Activated CD4-positive, alpha-beta T cell treated with anti-CD3 and anti-CD28 coated beads, Interleukin-2, amount 50 U/mL, for 4 hours (primary cell): ENCODE data around the gene AMDHD1.

Source experiments
- DNase-seq, 2 experiments: peaks; one replicate each; pipeline ENCODE4 v3.0.0-alpha.2; 2020

Gene AMDHD1

GRCh38 chr12:95943330-95943842 is at the start of gene AMDHD1:
AMDHD1 (plus strand) TSS chr12:95943331; CDS start chr12:95943399, 68 bp downstream.
- DNase-seq: peak; percentile 33 to 40

GRCh38 chr12:95896846-95897245 is 46.3 kb upstream of the AMDHD1 start:
- no peak for DNase-seq

- no peak for DNase-seq
These were observed 45.0 kb upstream of the AMDHD1 start for GRCh38 chr12:95898081-95898480.

- no peak for DNase-seq
These were observed 34.6 kb upstream of the AMDHD1 start for GRCh38 chr12:95908573-95908972.

- DNase-seq: no peak
These were observed 33.3 kb upstream of the AMDHD1 start for GRCh38 chr12:95909871-95910270.

- peak; percentile 17 to 29 for DNase-seq
These were observed 24.7 kb upstream of the AMDHD1 start for GRCh38 chr12:95918194-95918993.

- DNase-seq: no peak
These were observed 24.0 kb upstream of the AMDHD1 start for GRCh38 chr12:95919110-95919509.

GRCh38 chr12:95922231-95922630 is 20.9 kb upstream of the AMDHD1 start:
- no peak for DNase-seq

GRCh38 chr12:95940514-95940913 is 2.6 kb upstream of the AMDHD1 start:
- no peak for DNase-seq

- no peak for DNase-seq
These were observed 1.0 kb upstream of the AMDHD1 start for GRCh38 chr12:95942101-95942523.

GRCh38 chr12:95942524-95943329 is 404 bp upstream of the AMDHD1 start, which contains the start of gene CCDC38:
CCDC38 (minus strand) TSS chr12:95942614; CDS start chr12:95936509, 6,105 bp downstream.
- peak; percentile 74 to 77 for DNase-seq

GRCh38 chr12:95944108-95944704 is 1.1 kb downstream of the AMDHD1 start:
- DNase-seq: no peak

- no peak for DNase-seq
These were observed 6.5 kb downstream of the AMDHD1 start for GRCh38 chr12:95949477-95950206.

- no peak for DNase-seq
These were observed 8.4 kb downstream of the AMDHD1 start for GRCh38 chr12:95951515-95951914.

GRCh38 chr12:95953000-95953399 is 9.9 kb downstream of the AMDHD1 start:
- DNase-seq: no peak

- DNase-seq: no peak
These were observed 12.5 kb downstream of the AMDHD1 start for GRCh38 chr12:95955549-95956159.

GRCh38 chr12:95956557-95957145 is 13.5 kb downstream of the AMDHD1 start:
- no peak for DNase-seq

GRCh38 chr12:95959107-95959506 is 16.0 kb downstream of the AMDHD1 start:
- no peak for DNase-seq

- no peak for DNase-seq
These were observed 17.1 kb downstream of the AMDHD1 start for GRCh38 chr12:95960241-95960640.

- no peak for DNase-seq
These were observed 19.1 kb downstream of the AMDHD1 start for GRCh38 chr12:95962222-95962621.

GRCh38 chr12:95963096-95963495 is 20.0 kb downstream of the AMDHD1 start:
- no peak for DNase-seq
